A673 (cell line): ENCODE data around the gene BMPR1A.

Source experiments
- CTCF ChIP-seq: fragments of 300-800, 200-600 bp; sonication (generic); conservative IDR thresholded peaks from 2 replicates; pipeline ENCODE4 v1.5.1; 2017; ENCODE audit warnings: low read depth, mild to moderate bottlenecking, antibody characterized with exemption, low read length, moderate library complexity, mixed read lengths
- EZH2 ChIP-seq: fragments of 200-600 bp; sonication (generic); IDR thresholded peaks from 2 replicates; pipeline ENCODE4 v1.6.1; 2017; ENCODE audit warnings: borderline replicate concordance, low read depth, mild to moderate bottlenecking, mixed read lengths, antibody characterized with exemption, low read length; ENCODE audit not compliant: poor library complexity, severe bottlenecking

- TF ChIP-seq CTCF (no peak), EZH2 (no peak)
Measured at GRCh38 chr10:86782701-86783418, 26.4 kb downstream of the BMPR1A start.
